SH-SY5Y (cell line): ENCODE results near the gene ZP1.

ENCODE experiments used
- GATA2 ChIP-seq: IDR thresholded peaks from 2 replicates; pipeline ENCODE4 v1.6.1; 2011; ENCODE audit warnings: mild to moderate bottlenecking, low read depth, low read length
- GATA3 ChIP-seq: IDR thresholded peaks from 2 replicates; pipeline ENCODE4 v1.6.1; 2011; ENCODE audit warnings: low read depth, mild to moderate bottlenecking, low read length, moderate library complexity

- no peak for TF ChIP-seq GATA2
- TF ChIP-seq GATA3 = no peak
Observed at GRCh38 chr11:60915248-60915914, 48.0 kb downstream of the ZP1 start.
